RWPE2 (cell line): ENCODE measurements around the gene PRIMA1.

Source experiments
- ATAC-seq: fragments of 200-7000 bp; cut with Tn5 transposase; 3 replicates; pipeline ENCODE4 v1.9.1; 2021; ENCODE audit warnings: low read depth
- DNase-seq: peaks from one replicate; pipeline ENCODE4 v3.0.0-alpha.2; 2020; ENCODE audit warnings: low spot score
- H3K27ac ChIP-seq: fragments of 450-650 bp; 2 replicates; pipeline ENCODE4 v1.5.1; 2017; ENCODE audit warnings: mild to moderate bottlenecking; ENCODE audit not compliant: poor library complexity, severe bottlenecking
- H3K27me3 ChIP-seq: fragments of 250-450 bp; sonication (Bioruptor Pico); 2 replicates; pipeline ENCODE4 v1.5.1; 2021; ENCODE audit warnings: mild to moderate bottlenecking, moderate library complexity; ENCODE audit not compliant: insufficient read depth, poor library complexity, severe bottlenecking
- H3K36me3 ChIP-seq: fragments of 250-450 bp; sonication (Bioruptor Pico); 2 replicates; pipeline ENCODE4 v1.5.1; 2020; ENCODE audit warnings: low read depth, mild to moderate bottlenecking, moderate library complexity
- H3K4me1 ChIP-seq: fragments of 250-450 bp; sonication (Bioruptor Pico); 2 replicates; pipeline ENCODE4 v1.5.1; 2021; ENCODE audit warnings: mild to moderate bottlenecking, moderate library complexity; ENCODE audit not compliant: insufficient read depth, poor library complexity, severe bottlenecking
- H3K4me3 ChIP-seq: fragments of 250-450 bp; sonication (Bioruptor Pico); 2 replicates; pipeline ENCODE4 v1.5.1; 2021; ENCODE audit warnings: mild to moderate bottlenecking, moderate library complexity; ENCODE audit not compliant: severe bottlenecking
- H3K9me3 ChIP-seq: fragments of 250-450 bp; sonication (Bioruptor Pico); 2 replicates; pipeline ENCODE4 v1.5.1; 2021; ENCODE audit warnings: mild to moderate bottlenecking, moderate library complexity; ENCODE audit not compliant: severe bottlenecking
- CTCF ChIP-seq: fragments of 450-650 bp; IDR thresholded peaks from one replicate; pipeline ENCODE4 v1.5.1; 2017; ENCODE audit warnings: mild to moderate bottlenecking, moderate library complexity; ENCODE audit not compliant: poor library complexity, severe bottlenecking

The PRIMA1 gene

DNA sequence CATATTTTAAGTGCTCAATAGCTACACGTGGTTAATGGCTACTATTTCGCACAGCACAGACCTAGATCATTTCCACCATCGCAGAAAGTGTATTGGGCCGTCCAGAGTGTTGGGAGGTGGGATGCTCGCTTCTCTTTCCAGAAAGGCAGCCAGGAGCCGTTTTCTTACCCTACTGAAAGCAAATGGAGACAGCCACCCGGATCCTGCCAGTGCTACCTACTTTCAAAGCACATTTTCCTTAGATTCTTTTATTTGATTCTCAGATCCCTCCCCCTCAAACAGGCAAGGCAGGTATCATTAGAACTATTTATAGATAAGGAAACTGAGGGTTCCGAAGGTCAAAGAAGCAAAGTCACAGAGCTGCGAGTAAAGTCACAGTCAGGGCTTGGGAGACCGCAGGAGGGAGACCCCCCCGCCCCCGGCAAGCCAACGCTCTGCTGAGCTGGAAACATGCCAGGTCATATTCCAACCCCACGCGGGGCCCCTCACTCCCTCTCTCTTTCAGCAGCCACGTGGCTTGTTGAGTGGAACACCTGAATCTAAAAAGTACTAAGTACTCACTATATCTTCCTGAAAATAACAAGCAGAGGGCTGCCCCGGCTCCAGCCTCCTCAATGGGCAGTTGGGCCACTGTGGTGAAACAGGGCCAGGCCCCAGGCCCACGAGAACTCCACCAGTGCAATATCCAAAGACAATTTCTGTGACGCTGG lies 36.2 kb downstream of the PRIMA1 start:
- DNase-seq: no peak
- no peak for ATAC-seq
- no peak overlapping the region for H3K27ac ChIP-seq
- H3K4me3 ChIP-seq: no peak overlapping the region
- no peaks in the 10 kb centered on the region for H3K36me3 ChIP-seq
- no peaks in the 10 kb centered on the region for H3K9me3 ChIP-seq
- H3K27me3 ChIP-seq: no peaks in the 10 kb centered on the region
- TF ChIP-seq CTCF: no peak
- no peaks in the 10 kb centered on the region for H3K4me1 ChIP-seq

DNA sequence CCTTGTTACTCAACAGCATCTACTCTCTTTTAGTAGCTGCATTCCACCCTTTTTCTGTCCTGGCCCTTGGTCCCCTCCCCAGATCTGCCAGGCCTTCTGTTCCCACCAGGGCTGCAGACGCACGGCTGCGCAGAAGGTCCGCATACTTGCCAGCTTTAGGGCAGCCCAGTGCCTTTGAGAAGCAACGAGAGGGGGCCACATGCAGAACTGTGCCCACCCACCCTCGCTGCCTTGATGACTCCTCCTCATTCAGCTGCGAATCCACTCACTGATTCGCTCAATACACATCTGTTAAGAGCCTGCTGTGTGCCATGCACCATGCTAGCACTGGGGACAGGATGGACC lies 39.2 kb downstream of the PRIMA1 start:
- no peak for ATAC-seq
- Histone ChIP-seq H3K4me1 (no peaks in the 10 kb centered on the region), H3K27ac (no peak overlapping the region), H3K36me3 (no peaks in the 10 kb centered on the region), H3K4me3 (no peak overlapping the region), H3K9me3 (no peaks in the 10 kb centered on the region), H3K27me3 (no peaks in the 10 kb centered on the region)
- TF ChIP-seq CTCF: no peak
- no peak for DNase-seq

DNA sequence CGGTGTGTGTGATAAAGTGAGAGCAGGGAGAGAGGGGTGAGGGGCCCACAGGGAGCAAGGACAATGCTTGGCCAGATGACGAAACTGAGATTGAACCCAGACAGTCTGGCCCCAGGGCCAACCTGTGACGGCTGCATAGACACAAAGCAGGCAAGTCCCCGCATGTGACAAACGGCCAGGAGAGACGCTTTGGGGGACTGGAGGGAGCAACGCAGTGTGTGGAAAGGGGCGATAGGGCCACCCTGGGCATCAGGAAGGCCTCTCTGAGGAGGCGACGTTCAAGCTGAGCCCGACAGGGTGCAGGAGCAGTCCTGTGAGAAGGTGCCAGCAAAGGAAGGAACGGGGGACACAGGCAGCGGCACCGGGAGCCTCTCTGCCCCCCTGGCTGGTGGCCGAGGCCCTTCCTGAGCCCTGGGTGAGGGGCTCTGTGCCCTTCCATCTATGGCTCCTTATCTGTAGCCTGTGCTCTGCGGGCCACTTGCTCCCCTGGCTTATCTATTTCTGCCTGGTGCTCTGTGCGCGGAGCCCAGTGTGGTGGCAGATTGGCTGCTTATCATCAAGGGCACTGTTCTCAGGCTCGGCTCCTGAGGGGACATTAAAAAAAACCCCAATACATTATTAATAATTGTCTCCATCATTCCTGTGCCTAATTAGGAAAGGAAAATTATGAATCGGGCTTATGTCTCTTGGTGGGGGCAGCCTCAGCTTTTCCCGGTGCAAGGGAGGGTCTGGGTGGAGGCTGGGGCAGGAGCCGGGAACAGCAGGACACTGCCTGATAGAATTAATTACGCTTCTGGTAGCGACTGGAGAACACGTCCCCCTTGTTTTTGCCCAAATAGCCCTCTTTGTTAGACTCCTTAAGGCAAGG lies 39.8 kb downstream of the PRIMA1 start:
- Histone ChIP-seq H3K4me1 (no peaks in the 10 kb centered on the region), H3K9me3 (no peaks in the 10 kb centered on the region), H3K4me3 (no peak overlapping the region), H3K36me3 (no peaks in the 10 kb centered on the region), H3K27ac (no peak overlapping the region), H3K27me3 (no peaks in the 10 kb centered on the region)
- no peak for ATAC-seq
- DNase-seq: no peak
- no peak for TF ChIP-seq CTCF

DNA sequence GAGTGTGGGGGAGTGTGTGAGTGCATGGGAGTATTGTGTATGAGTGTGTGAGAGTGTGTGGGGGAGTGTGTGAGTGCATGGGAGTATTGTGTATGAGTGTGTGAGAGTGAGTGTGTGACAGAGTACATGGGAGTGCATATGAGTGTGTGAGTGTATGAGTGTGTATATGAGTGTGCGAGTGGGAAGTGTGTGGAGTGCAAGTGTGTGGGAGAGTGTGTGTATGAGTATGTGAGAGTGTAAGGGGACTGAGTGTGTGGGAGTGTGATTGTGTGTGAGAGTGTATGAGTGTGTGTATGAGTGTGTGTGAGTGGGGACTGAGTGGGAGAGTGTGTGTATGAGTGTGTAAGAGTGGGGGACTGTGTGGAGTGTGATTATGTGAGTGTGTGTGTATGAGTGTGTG lies 40.7 kb downstream of the PRIMA1 start:
- Histone ChIP-seq H3K9me3 (no peaks in the 10 kb centered on the region), H3K36me3 (no peaks in the 10 kb centered on the region), H3K4me3 (no peak overlapping the region), H3K27me3 (no peaks in the 10 kb centered on the region), H3K27ac (no peak overlapping the region), H3K4me1 (no peaks in the 10 kb centered on the region)
- no peak for DNase-seq
- ATAC-seq: no peak
- no peak for TF ChIP-seq CTCF

- no peak overlapping the region for H3K4me3 ChIP-seq
- no peak overlapping the region for H3K27ac ChIP-seq
- no peaks in the 10 kb centered on the region for H3K9me3 ChIP-seq
- no peaks in the 10 kb centered on the region for H3K36me3 ChIP-seq
- ATAC-seq (no peak), DNase-seq (no peak)
- H3K4me1 ChIP-seq: no peaks in the 10 kb centered on the region
- TF ChIP-seq CTCF: no peak
- no peaks in the 10 kb centered on the region for H3K27me3 ChIP-seq
Observed at GRCh38 chr14:93747102-93747501, 41.2 kb downstream of the PRIMA1 start.
